ENCODE measurements around the gene ACTR1B.
"Not testable (repeated sequence)": the region's sequence is repeated elsewhere in the genome, so short reads cannot be mapped to it uniquely, and the experiment has no call there.

ACTR1B gene

GRCh38 chr2:97673915-97674283 lies 10.1 kb upstream of the ACTR1B start:
- in situ Hi-C loops (cut with MboI; ENCODE audit: low pct_unique_long_range_greater_than_20kb, low sequenced_read_pairs, unreplicated experiment), result loop anchor here (25.0 kb wide), 1 partner anchor 1612 kb away; no protein-coding TSS in a partner anchor
- TF ChIP-seq, protein P1, sequence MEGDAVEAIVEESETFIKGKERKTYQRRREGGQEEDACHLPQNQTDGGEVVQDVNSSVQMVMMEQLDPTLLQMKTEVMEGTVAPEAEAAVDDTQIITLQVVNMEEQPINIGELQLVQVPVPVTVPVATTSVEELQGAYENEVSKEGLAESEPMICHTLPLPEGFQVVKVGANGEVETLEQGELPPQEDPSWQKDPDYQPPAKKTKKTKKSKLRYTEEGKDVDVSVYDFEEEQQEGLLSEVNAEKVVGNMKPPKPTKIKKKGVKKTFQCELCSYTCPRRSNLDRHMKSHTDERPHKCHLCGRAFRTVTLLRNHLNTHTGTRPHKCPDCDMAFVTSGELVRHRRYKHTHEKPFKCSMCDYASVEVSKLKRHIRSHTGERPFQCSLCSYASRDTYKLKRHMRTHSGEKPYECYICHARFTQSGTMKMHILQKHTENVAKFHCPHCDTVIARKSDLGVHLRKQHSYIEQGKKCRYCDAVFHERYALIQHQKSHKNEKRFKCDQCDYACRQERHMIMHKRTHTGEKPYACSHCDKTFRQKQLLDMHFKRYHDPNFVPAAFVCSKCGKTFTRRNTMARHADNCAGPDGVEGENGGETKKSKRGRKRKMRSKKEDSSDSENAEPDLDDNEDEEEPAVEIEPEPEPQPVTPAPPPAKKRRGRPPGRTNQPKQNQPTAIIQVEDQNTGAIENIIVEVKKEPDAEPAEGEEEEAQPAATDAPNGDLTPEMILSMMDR (IDR thresholded peaks at IDR 0.05; ENCODE audit: extremely low read depth, insufficient read depth, missing control alignments), result no peak
- DNase-seq (ENCODE audit: low spot score), result no peak

- in situ Hi-C loops (cut with MboI; ENCODE audit: low pct_unique_long_range_greater_than_20kb, low sequenced_read_pairs, unreplicated experiment), result loop anchor here (25.0 kb wide), 1 partner anchor 1611 kb away; no protein-coding TSS in a partner anchor
- TF ChIP-seq, protein P1 (IDR thresholded peaks at IDR 0.05; ENCODE audit: extremely low read depth, insufficient read depth, missing control alignments), result no peak
- no peak for DNase-seq (ENCODE audit: low spot score)
These were observed 9.5 kb upstream of the ACTR1B start for GRCh38 chr2:97673182-97673914.

GRCh38 chr2:97672606-97673140 lies 8.8 kb upstream of the ACTR1B start:
- not testable (repeated sequence) for DNase-seq (ENCODE audit: low spot score)
- in situ Hi-C loops (cut with MboI; ENCODE audit: low pct_unique_long_range_greater_than_20kb, low sequenced_read_pairs, unreplicated experiment), result loop anchor here (25.0 kb wide), 1 partner anchor 1610 kb away; no protein-coding TSS in a partner anchor

- TF ChIP-seq, protein P1 (IDR thresholded peaks at IDR 0.05; ENCODE audit: extremely low read depth, insufficient read depth, missing control alignments), result no peak
- DNase-seq (ENCODE audit: low spot score), result no peak
- in situ Hi-C loops (cut with MboI; ENCODE audit: low pct_unique_long_range_greater_than_20kb, low sequenced_read_pairs, unreplicated experiment), result loop anchor here (25.0 kb wide), 1 partner anchor 1609 kb away; no protein-coding TSS in a partner anchor
These were observed 7.7 kb upstream of the ACTR1B start for GRCh38 chr2:97671526-97671925.

DNA sequence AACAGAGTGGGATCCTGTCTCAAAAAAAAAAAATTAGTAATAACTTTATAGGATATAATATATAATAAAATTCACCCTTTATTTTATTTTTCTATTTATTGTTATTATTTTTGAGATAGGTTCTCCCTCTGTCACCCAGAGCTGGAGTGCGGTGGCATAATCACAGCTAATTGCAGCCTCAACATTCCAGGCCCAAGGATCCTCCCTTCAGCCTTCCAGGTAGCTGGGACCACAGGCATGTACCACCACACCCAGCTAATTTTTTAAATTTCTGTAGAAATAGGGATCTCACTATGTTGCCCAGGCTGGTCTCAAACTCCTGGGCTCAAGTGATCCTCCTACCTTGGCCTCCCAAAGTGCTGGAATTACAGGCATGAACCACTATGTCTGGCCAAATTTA lies 6.6 kb upstream of the ACTR1B start:
- TF ChIP-seq, protein P1 (IDR thresholded peaks at IDR 0.05; ENCODE audit: extremely low read depth, insufficient read depth, missing control alignments), result no peak
- in situ Hi-C loops (cut with MboI; ENCODE audit: low pct_unique_long_range_greater_than_20kb, low sequenced_read_pairs, unreplicated experiment), result loop anchor here (25.0 kb wide), 1 partner anchor 1608 kb away; no protein-coding TSS in a partner anchor
- no peak for DNase-seq (ENCODE audit: low spot score)

DNA sequence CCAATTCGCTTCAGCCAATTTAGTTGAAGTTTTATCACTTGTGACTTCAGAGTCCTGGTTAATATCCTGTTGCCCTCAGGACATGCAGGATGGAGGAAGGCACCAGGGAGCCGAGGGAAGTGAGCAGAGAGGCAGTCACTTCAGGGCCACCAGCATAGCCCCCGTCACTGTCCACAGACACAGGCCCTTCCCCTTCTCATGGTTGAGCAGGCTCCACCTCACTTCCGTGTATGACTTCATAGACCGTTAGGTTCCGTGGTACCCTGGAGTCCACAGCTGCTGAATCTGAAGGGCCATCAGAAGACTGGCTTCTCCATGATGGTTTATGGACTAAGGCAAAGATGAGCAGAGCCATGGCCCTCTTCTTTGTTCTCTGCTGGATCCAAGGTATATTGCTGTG lies 5.6 kb upstream of the ACTR1B start, which contains the start of gene C2orf92:
Gene C2orf92, plus strand, starts transcription at position 266 of the 400 bp plus-strand sequence. Its CDS starts 76 bp downstream, at position 342.
- DNase-seq (ENCODE audit: low spot score), result no peak
- TF ChIP-seq, protein P1 (IDR thresholded peaks at IDR 0.05; ENCODE audit: extremely low read depth, insufficient read depth, missing control alignments), result no peak
- in situ Hi-C loops (cut with MboI; ENCODE audit: low pct_unique_long_range_greater_than_20kb, low sequenced_read_pairs, unreplicated experiment), result loop anchor here (25.0 kb wide), 1 partner anchor 1607 kb away; no protein-coding TSS in a partner anchor

GRCh38 chr2:97664636-97664970 lies 759 bp upstream of the ACTR1B start:
- no peak for DNase-seq (ENCODE audit: low spot score)
- in situ Hi-C loops (cut with MboI; ENCODE audit: low pct_unique_long_range_greater_than_20kb, low sequenced_read_pairs, unreplicated experiment), result loop anchor here (25.0 kb wide), 1 partner anchor 1602 kb away; no protein-coding TSS in a partner anchor
- TF ChIP-seq, protein P1 (IDR thresholded peaks at IDR 0.05; ENCODE audit: extremely low read depth, insufficient read depth, missing control alignments), result no peak
